ENCODE data around the gene MCTP2. TPM values are rescaled to one million over a fixed set of nuclear protein-coding genes. Genes with fewer than 3 reads are reported as not detected.

Gene MCTP2
- total and polyA plus RNA-seq, 9 of the 15 experiments (the other 6 are each of a cell fraction or from before 2014, with no cell fraction given): 0.07 TPM; not detected in 8

- TF ChIP-seq XRCC4 (IDR thresholded peaks at IDR 0.05; ENCODE audit: extremely low read depth, insufficient read depth, insufficient read length) (no peak), ARID2 (IDR thresholded peaks at IDR 0.05) (no peak), CEBPZ (IDR thresholded peaks at IDR 0.05; ENCODE audit: borderline replicate concordance, low read depth, low read length) (no peak), THRA (IDR thresholded peaks at IDR 0.05) (no peak), CHD4 (IDR thresholded peaks at IDR 0.05; ENCODE audit: insufficient read depth, insufficient replicate concordance, low read depth, low read length, poor library complexity, severe bottlenecking) (no peak), ZNF347 (CRISPR knock-in tag; IDR thresholded peaks at IDR 0.05; ENCODE audit: low read depth) (no peak)
Observed at GRCh38 chr15:94247789-94248638, 16.7 kb downstream of the MCTP2 start (continued).

All from K562 (cell line).